Glomerular visceral epithelial cell (primary cell): ENCODE measurements around the gene NPAS1.
A peak's percentile ranks its signal among the peaks of the same experiment; 100 is the strongest.
"Not testable (repeated sequence)": the region's sequence is repeated elsewhere in the genome, so short reads cannot be mapped to it uniquely, and the experiment has no call there.

Experiments
- DNase-seq: peaks from one replicate; pipeline ENCODE4 v3.0.0-alpha.2; 2016; ENCODE audit errors: extremely low spot score

Gene NPAS1

DNA sequence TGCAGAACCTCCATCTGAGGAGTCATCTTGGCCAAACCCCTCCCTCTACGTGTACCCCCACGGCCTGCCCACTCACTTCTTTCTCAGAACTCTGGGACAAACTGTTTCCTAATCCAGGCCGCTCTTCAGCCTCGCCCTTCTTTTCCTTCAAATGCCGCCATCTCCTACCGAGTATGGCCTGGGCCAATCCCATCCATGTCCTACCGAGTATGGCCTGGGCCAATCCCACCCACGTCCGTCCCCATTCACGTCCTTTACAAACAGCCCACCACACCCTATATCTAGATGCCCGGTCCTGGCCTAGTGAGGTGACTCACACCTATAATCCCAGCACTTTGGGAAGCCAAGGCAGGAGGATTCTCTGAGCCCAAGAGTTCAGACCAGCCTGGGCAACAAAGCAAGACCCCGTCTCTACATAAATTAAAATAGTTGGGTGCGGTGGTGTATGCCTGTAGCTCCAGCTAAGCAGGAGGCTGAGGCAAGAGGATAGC lies 27.7 kb downstream of the NPAS1 start:
- no peak for DNase-seq

DNA sequence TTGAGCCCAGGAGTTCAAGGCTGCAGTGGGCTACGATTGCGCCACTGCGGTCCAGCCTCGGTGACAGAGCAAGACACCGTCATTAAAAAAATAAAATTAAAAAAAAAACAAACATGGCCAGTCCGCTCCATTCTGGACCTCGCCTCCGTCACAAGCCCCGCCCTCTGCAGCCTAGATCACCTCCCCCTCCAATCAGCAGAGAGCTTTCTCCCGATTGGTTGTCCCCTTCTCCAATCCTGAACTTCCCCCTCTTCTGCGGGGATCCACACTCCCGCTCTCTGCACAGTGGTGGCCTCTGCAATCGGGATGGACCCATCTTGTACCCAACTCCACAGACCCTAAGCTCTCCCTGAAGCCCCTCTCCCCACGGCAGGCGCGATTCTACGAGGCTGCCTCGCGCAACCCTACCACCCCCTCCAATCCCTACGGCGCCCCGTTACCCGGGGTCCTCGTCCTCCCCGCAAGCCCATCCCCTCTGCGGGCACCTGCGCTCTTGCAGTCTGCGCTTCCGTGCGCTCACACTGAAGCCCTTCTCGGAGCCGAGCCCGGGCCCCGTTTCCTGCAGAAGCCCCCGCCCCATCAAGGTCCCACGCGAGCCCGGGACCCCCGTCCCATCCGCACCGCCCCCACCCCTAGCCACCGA lies 28.2 kb downstream of the NPAS1 start:
- peak; percentile 90 for DNase-seq

DNA sequence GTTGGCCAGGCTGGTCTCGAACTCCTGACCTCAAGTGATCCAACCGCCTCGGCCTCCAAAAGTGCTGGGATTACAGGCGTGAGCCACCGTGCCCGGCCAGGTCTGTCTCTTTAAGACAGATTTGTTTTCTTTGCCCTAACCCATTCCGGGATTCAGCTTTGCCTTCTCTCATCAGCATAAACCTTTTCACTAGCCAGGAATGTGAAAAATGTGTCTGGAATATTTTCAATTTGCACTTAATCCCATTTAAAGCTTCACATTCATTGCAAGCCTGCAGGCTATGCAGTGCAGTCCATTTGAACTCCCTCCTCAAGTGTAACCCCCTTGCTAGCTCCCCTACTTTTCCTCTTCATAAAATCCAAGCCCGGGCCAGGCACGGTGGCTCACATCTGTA lies 29.7 kb downstream of the NPAS1 start:
- peak; percentile 40 for DNase-seq

DNA sequence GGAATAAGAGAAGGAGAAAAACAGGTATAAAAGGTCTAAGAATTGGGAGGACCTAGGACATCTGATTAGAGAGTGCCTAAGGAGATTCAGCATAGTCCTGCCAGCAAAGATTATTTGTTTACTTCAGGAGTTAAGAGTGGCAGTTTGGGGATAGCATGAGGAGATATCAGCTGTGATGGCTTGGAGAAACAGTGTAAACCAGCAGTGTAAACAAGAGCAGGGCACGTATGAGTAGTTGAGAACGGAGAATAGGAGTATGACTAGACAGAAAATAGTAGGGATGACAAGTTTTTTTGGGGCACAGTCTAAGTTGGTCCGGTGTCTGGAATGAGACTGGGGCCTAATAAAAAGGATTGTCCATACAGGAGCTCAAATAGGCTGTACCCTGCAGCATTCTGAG lies 30.9 kb downstream of the NPAS1 start:
- not testable (repeated sequence) for DNase-seq

DNA sequence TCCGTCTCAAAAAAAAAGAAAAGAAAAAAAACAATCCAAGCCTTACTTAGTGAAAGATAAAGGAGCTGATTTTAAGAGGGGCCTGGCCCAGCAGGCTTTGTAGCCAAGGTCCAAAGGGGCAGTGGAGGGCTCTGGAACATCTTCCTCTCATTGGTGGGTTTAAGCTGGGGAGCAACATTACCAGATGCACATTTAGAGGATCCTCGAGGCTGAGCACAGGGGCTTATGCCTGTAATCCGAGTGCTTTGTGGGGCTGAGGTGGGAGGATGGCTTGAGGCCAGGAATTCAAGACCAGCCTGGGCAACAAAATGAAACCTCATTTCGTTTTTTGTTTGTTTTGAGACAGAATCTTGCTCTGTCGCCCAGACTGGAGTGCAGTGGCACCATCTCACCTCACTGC lies 36.8 kb downstream of the NPAS1 start:
- no peak for DNase-seq

DNA sequence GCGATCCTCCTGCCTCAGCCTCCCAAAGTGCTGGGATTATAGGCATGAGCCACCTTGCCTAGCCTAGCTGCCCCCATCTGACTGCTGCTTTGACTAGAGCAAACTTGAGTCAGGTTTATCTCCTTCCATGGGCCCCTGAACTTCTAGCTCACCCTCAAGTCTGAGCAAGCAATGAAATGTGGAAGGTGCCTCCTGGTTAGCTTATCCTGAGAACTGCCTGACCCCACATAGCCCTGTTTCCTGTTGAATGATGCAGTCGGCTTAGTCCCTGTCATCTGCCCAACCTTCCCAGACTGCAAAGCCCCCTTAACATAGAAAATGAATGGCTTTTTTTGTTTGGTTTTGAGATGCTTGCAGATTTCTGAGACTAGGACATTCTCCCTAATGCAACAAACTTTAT lies 37.7 kb downstream of the NPAS1 start:
- no peak for DNase-seq

DNA sequence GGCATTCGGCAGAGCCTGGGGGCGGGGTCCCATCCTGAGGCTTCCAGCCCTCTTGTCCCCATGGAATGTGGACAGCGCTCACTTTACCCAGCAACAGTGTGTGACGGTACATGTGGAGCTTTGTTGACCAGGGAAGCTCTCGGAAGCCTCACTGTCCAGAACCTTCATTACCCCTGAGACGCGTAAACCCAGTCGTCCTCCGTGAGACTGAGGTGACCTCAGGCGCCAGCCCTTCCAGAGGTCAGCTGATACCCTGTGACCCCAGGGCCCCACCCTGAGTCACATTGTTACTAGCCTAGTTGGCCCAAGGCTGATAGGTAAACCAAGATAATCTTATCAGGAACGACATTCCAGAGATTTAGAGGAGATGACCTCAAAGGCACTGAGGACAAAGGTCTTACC lies 39.0 kb downstream of the NPAS1 start:
- no peak for DNase-seq

DNA sequence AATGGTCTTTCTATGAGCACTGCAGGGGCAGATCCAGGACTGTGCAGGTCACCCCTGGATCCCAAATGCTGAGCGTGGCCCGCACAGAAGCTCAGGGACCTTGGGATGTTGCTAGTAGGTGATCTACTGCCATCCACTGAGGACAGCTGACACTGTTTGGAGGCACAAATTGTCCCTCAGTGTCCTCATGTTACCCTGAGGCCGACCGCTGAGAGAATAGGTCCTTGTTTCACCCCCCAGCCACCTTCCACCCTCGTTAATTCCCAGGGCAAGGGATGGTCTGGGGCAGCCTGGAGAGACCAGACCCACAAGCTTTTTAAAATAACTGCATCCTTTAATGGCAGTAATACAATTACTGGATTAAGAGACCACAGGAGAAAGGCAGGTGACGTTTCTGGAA lies 44.2 kb downstream of the NPAS1 start:
- no peak for DNase-seq

DNA sequence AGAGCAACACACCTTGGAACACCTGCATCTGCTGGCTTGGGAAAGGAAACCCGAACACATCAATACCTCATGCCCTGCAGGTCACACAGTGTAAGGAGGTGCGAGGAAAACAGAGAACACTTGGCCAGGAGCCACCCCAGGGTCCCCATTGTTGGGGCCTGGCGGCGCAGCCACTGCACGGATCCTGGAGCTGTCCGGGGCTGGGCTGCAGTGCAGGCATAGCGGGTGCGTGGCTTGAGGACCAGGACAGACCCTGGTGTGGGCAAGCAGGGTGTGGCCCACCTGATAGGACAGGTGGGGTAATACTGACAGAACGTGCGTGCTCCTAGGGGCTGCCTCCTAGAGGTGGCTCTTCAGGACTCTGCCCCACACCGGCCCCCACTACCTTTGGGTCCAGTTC lies 45.6 kb downstream of the NPAS1 start:
- DNase-seq, result no peak

DNA sequence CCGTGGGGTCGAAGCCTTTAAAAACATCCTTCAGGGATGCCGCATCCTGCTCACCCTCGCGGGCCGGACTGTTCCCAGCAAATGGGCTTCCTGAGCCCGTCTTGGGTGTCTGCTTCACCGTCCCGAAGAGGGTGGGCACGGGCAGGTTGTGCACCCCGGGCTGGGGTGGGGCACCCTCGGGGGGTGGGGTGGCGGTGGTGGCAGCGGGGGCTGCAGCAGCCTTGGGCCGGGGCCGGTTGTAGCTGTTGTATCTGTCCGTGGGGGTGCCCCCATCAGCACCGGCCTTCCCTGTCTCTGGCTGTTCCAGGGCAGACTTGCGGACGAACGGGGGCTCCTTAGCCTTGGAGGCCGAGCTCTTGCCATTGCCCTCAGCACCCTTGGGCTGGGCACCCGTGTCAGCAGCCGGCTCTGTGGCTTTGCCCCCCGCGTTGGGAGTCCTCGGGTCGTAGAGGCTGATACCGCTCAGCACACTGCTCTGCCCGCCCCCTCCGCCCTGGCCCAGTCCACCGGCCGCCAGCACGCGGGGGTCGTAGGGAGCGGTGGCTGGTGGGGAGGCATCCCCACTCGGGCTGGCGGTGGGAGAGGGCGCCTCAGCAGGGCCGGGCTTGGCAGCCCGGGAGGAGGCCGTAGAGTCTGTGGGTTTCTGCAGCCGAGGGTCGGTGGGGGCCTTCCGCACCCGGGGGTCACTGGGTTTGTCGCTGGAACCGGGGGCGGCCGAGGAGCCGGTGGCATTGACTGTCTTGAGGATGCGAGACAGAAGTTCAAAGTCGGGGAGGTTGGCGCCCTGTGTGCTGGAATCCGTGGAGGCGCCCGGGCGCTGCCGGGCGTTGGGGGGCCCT lies 47.0 kb downstream of the NPAS1 start:
- no peak for DNase-seq

DNA sequence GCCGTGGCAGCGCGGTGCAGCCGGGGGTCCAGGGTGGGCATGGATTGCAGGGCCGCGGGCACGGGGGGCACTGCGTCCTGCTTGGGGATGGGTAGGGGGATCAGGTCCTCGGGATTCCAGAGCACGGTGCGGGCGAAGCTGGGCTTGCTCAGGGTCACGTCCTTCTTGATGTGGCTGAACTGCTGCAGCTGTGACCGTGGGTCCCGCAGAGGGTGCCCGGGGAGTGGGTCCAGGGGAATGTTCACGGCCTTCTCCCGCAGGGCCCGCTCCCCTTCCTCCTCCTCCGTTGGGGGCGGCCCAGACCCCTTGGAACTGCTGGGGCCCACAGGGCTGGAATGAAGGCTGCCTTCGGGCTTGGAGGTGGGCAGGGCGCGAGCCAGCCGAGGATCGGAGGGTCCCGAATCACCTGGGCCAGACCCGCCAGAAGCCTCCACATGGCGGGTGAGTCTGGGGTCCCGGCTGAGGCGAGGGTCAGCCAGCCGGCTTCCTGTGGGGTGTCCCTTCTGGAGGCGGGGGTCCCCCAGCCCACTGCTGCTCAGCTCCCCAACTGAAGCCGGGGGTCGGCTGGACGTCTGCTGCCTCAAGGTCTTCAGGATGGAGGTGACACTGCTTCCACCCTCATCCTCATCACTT lies 47.7 kb downstream of the NPAS1 start:
- no peak for DNase-seq

DNA sequence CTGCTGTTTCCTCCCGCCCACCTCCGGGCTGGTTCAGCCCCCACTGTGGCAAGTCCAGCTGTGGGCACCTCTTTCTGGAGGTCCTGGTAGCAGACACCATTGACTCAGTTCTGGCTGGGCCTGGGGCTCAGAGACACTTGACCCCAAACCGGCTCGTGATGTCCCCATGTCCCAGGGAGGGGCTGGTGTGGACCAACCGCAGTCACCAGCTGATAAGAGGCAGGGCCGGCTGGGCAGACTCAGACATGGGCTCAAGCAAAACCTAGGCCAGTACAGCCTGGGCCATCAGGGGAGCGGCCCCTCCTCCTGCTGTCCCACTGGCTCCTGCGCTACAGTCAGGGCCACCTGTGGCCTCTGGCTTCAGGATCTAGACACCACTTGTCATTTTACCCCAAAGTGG lies 48.6 kb downstream of the NPAS1 start:
- no peak for DNase-seq

DNA sequence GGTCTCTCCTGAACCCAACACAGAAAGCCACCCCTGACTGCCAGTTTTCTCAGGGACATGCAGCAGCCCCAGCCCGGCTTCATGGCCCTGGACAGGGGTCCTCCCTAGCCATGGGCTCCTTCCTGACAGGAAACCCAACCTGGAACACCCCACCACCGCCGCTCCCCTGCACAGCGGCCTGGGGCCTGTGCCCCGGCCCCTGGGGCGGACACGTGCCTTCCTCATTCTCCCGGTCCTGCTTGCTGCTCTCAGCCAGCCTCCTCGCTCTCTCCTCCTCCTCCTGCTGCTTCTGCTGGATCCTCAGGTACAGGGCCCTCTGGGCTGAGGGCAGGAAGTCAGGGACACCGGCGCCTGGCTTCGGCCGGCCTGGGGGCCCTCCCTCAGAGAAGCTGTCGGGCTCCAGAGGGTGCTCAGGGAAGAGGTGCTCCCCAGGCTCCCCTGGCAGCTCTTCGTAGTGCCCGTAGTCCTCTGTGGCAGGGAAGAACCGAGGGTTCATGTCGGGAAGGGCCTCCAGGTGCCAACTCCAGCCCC lies 49.3 kb downstream of the NPAS1 start:
- no peak for DNase-seq

DNA sequence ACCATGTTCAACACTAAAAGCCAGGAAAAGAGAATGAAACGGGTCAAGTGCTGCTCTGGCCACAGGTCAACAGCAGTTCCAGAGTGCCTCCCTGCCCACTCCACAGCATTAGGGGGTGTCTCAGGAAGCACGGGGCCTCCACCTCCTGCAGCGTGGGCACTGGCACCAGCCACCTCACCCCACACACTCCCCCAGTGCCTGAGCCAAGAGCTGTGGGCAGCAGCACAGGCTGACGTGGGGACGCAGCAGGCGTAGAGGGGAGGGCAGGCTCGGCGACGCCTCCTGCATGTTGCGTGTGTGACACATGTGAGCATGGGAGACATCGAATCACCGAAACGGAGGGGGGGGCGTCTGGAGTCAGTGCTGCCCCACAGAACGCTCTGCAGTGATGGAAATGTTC lies 50.2 kb downstream of the NPAS1 start:
- no peak for DNase-seq

DNA sequence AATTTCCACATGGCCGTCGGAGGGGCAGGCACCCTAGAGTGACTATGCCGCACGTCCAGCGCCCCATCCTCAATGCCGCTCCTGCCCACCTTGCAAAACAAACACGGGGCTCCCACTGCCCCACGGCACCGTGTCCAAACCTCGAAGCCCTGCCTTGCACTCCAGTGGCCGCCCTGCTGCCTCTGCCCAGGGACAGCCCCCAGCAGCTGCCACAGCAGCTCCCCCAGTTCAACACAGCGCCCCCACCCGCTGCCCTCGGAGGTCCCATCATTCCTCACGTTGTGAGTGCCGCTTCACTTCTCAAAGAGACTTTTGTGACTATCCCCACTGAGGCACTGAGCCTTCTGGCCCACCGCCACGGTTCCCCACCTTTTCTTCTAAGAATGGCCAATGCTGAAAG lies 51.1 kb downstream of the NPAS1 start:
- no peak for DNase-seq

DNA sequence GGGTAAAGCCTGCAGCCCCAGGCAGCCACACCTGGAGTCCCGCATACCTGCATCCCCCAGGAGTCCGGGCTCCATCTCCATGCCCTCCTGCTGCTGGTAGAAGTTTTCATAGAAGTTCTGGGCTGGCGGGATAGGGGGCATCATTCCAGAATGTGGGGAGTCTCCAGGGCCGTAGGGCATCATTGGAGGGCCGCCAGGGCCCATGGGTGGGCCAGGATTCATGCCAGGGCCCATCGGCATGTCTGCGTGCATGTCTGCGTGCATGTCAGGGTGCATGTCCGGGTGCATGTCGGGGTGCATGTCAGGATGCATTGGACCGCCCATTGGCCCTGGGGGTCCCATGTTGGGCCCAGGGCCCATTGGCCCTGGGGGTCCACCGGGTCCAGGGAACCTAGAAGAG lies 52.1 kb downstream of the NPAS1 start:
- DNase-seq, result no peak

DNA sequence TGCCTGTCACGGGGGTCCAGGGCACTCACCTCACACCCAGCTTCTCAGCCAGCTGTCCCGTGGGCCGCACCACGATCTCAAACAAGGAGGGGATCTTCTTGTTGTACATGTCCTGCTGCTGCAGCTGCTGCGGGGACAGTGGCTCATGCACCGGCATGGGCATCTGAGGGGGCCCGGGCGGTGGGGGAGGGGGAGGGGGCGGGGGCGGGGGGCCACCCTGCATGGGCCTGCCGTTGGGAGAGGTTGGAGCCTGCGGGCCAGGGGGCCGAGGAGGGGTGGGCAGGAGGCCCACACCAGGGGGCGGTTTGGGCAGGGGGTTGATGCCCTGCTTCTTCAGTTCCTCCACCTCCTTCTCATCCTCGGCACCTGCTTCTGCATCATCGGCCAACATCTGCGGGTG lies 52.7 kb downstream of the NPAS1 start:
- no peak for DNase-seq

DNA sequence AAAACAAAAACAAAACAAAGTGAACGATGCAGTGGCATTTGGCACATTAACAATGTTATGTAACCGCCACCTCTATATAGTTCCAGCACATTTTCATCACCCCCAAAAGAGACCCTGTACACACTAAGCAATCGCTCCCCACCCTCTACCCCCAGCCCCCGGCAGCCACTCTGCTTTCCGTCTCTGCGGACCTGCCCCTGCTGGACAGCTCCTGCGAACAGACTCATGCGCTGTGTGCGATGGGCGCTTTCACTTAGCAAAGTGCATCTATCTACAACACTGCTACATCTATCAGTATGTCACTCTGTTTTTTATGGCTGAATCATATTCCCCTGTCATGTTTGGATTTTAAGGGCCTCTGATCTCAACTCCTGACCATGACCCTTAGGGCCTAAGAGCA lies 53.9 kb downstream of the NPAS1 start:
- no peak for DNase-seq

DNA sequence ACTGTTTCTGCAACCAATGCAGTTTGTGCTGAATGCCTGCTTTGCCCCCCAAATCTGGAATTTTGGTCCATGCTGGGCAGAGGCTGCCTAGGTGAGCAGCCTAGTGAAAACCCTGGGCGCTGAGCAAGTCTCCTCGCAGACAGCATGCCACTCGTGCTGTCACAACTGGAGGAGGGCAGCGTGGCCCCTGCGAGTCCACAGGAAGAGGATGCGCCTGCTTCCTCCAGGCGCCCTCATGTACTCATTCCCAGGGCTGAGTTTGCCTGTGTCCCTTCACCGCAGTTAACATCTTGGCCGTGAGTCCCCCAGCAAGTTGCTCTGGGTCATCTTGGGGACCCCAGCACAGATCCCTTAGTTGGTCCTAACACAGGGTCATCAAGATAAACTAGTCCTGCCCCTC lies 55.0 kb downstream of the NPAS1 start:
- no peak for DNase-seq

DNA sequence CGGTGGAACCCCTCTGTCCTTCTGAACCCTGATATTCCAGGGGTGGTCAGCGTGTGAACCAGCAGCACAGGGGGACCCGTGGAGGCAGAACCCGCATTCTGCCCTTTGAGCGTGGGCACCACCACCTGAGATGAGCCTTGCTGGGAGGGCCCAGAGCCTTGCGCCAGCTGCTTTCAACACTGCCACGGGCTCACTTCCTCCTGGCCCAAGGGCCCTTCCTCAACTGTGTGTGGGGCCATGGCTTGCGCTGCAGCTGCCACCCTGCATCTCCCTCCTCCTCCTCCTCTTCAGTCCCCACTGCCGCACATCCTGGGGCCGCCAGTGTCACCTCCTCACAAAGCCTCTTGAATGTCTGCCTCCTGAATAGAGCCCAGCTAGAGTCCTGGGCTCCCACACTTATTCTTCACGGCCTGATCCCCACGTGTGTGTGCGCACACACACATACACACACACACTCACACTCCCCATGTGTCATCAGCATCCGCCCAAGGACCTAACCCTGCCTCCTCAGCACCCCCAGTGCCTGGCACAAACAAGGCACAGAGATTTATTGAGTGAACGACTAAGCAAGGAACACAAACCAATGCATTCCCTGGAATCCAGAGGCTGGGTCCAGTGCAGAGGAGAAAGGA lies 55.7 kb downstream of the NPAS1 start:
- DNase-seq, result no peak

DNA sequence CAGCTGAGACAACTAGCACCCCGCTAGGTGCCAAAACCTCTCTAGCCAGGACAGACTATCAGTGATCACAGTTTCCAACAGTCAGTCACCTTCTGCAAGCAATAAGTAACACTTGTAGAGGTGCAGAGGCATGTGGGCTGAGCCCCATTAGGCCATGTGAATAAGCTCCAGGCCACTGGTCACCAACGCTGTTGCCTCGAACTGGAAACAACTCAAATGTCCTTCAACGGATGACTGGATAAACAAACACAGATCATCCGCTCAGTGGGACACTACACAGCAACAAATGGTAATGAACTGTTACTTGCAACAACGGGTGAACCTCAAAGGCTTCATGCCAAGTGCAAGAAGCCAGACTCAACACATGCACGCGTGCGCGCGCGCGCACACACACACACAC lies 56.3 kb downstream of the NPAS1 start:
- DNase-seq, result peak; percentile 51

DNA sequence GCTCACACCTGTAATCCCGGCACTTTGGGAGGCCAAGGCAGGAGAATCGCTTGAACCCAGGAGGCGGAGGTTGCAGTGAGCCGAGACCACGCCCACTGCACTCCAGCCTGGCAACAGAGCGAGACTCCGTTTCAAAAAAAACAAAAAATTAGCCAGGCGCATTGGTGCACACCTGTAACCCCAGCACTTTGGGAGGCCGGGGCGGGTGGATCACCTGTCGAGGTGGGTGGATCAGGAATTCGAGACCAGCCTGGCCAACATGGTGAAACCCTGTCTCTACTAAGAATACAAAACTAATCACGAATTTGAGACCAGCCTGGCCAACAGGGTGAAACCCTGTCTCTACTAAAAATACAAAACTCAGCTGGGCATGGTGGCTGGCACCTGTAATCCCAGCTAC lies 58.7 kb downstream of the NPAS1 start:
- DNase-seq, result not testable (repeated sequence)
